NCI-H2029 treated with DMSO at 0.1 percent for 48 hours (cell line): ENCODE results near the gene CDCA5.
A peak's percentile ranks its signal among the peaks of the same experiment; 100 is the strongest.

ENCODE experiments used
- DNase-seq: peaks from one replicate; lab custom pipeline; 2025; lab: John Stamatoyannopoulos, UW

Gene CDCA5

DNA sequence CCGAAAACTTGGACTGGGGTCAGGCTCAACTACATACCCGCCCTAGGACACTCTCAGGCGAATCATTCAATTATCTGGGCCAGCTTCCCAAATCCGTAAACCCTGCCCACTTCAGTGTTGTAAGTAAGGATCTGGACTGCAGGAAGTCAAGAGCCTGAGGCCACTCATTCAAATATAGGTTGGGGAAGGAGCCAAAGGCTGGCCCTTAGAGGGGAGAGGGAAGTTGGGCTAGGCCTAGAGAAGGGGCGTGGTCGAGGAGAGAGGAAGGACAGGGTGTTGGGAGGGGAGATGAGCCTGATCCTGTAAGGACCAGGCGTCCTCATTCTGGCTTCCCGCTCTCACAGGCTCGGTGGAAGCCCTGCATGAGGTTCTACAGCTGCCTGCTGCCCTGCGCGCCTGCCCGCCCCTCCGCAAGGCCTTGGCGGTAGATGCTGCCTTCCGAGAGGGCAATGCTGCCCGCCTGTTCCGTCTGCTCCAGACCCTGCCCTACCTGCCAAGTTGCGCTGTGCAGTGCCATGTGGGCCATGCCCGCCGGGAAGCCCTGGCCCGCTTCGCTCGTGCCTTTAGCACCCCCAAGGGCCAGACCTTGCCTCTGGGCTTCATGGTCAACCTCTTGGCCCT lies 39.8 kb downstream of the CDCA5 start:
- no peak for DNase-seq

DNA sequence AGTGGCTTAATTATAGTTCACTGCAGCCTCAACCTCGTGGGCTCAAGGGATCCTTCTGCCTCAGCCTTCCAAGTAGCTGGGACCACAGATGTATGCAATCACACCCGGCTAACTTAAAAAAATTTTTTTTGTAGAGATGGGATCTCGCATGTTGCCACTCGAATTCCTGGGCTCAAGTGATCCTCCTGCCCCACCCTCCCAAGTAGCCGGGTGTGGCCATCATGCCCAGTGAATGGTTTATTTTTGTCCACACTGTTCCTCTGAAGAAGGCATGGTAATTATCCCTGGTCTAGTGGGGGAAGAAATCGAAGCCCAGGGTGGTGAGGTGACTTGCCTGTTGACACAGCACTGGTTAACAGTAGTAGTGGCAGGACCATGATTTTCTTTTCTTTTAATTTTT lies 40.9 kb downstream of the CDCA5 start:
- no peak for DNase-seq

DNA sequence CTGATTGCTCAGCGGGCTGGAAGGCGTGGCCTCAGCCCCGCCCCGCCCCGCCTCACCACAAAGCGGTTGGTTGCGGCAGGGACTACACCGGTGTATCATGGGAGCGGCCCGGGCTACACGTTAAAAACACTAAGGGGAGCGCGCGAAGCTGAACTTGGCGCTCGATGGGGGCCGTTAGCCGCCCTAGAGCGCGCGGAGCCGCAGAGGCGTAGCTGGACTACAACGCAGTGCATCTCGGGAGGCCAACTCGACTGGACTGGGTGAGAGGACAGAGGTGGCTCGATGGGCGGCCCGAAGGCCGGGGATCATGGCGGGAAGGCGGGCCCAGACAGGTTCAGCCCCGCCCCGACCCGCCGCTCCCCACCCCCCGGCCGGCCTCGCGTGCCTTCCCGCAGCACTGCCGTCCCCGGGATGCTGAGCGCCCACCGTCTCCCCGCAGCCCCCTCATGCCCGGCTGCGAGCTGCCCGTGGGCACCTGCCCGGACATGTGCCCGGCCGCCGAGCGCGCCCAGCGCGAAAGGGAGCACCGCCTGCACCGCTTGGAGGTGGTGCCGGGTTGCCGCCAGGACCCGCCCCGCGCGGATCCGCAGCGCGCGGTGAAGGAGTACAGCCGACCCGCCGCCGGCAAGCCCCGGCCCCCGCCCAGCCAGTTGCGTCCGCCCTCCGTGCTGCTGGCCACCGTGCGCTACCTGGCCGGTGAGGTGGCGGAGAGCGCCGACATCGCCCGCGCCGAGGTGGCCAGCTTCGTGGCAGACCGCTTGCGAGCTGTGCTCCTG lies 42.8 kb downstream of the CDCA5 start, which contains the start of gene SAC3D1:
SAC3D1 (plus strand) TSS at position 364 of the 776 bp plus-strand sequence; CDS start at position 447, 83 bp downstream.
- DNase-seq = peak; percentile 75

DNA sequence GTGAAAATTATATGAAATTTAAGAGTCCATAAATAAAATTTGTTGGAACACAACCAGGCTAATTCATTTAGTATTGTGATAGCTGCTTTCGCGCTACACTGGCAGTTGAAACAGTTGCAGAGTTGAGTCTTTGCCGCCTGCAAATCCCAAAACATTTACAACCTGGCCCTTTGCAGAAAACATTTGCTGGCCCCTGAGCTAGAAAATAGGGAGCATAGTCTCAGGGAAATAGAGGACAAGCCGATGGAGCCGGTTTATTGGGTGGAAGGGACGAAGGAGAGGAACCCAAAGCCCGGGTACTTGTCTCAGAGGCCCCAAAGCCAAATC lies 43.4 kb downstream of the CDCA5 start:
- DNase-seq = no peak

DNA sequence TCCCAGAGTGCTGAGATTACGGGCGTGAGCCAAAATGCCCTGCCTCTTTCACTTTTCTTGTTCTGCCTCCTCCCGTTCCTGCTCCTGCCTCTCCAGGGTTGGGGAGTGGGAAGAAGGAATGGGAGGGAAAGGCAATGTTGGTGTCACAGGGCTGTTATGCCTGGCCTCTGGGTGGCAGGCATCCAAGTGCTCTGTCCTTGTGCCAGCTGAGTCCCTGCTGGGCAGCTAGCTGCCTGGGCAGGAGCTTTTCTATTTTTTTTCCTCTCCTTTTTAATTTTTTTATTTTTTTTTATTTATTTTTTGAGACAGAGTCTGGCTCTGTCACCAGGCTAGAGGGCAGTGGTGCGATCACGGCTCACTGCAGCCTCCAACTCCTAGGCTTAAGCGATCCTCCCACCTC lies 46.9 kb downstream of the CDCA5 start:
- no peak for DNase-seq

DNA sequence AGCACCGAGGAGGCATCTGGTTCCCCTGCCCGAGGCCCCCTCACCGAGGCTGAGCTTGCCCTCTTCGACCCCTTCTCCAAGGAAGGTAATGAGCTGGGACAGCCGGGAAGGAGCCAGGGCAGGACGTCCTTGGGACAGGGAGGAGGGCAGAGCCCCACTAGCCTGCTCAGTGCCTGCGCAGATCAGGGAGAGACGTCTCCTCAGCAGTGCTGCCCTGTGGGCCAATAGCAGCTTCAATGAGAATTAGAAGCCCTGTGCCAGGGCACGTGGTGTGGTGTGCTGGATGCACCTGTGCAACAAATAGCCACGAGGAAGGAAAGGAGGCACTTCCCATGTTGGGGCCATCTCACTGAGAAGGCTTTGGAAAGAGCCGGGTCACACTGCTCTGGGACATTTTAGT lies 48.3 kb downstream of the CDCA5 start:
- no peak for DNase-seq

DNA sequence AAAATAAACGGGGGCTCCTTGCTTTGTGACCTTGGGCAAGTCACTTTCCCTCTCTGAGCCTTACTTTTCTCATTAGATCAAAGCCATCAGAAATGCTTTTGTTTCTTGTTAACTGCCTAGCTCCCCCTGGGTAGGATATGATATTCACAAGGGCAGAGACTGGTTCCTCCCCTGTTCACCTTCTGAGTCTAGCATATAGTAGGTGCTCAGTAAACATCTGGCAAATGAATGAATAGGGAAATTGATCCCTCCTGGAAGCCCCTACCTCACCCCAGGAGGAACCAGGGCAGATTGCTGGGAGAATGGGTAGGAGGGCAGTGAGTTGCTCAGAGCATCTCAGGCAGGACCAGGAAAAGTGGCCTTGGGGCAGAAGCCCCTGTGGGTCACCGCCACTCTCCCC lies 49.4 kb downstream of the CDCA5 start:
- no peak for DNase-seq

DNA sequence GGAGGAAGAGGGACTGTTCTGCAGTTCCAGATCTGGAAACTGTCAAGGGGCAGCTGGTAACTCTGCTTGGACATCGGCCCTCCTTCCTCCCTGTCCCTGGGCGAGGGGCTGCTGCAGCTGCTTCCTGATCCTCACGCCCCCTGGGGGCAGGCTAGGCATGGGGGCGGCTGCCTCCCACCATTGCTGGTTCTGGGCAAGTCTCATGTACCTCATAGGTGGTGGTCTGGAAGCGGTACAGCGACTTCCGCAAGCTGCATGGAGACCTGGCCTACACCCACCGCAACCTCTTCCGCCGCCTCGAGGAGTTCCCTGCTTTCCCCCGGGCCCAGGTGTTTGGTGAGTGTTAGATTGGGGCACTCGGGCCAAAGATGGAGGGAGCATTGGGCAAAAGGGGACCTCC lies 51.6 kb downstream of the CDCA5 start:
- DNase-seq = no peak
